Measurements from ENCODE around the gene PPARA. TPM values are rescaled to one million over a fixed set of nuclear protein-coding genes. Genes with fewer than 3 reads are reported as not detected.
A peak's percentile ranks its signal among the peaks of the same experiment; 100 is the strongest.

Gene PPARA
- polyA plus RNA-seq, 3 donors = 3.7 to 6.3 (median 4.9) TPM

- H3K4me3 ChIP-seq (replicated peaks in 1 of 3; ENCODE audit: low read depth in 2 of 3, low read length in 3 of 3) = no peak overlapping the region
- H3K4me1 Mint-ChIP-seq = peaks cover 4% of the 10 kb centered on the region
- no peak overlapping the region for H3K27ac ChIP-seq (ENCODE audit: low read depth in 1 of 2, low read length in 2 of 2)
- no peaks in the 10 kb centered on the region for H3K27me3 ChIP-seq (ENCODE audit: control insufficient read depth in 2 of 2, insufficient read depth in 2 of 2, low read length in 2 of 2)
- no peak overlapping the region for H3K27ac Mint-ChIP-seq
- no peak overlapping the region for H3K4me3 Mint-ChIP-seq
- H3K9ac ChIP-seq (ENCODE audit: insufficient read depth, low read length, poor library complexity, severe bottlenecking) = no peak overlapping the region
- no peaks in the 10 kb centered on the region for H3K9me3 Mint-ChIP-seq
- no peaks in the 10 kb centered on the region for H3K36me3 ChIP-seq (replicated peaks in 1 of 2; ENCODE audit: control insufficient read depth in 1 of 2, insufficient read depth in 2 of 2, low read length in 2 of 2)
- H3K36me3 Mint-ChIP-seq = no peaks in the 10 kb centered on the region
- intact Hi-C loops (cut with micrococcal nuclease) = loop anchor here (5.0 to 10.0 kb wide), 9 partner anchors 172 to 538 kb away; no protein-coding TSS in a partner anchor
- no peaks in the 10 kb centered on the region for H3K79me2 ChIP-seq (ENCODE audit: insufficient read depth, low read length)
- H3K4me2 ChIP-seq (replicated peaks; ENCODE audit: extremely low read depth, low read length, poor library complexity, severe bottlenecking) = no peak overlapping the region
- peaks cover 3 to 10% (median 4%) of the 10 kb centered on the region in 3 donors for H3K27me3 Mint-ChIP-seq (ENCODE audit: low read depth in 3 of 3)
- WGBS (ENCODE audit: insufficient coverage) = 78% methylated on average over 19 of the region's 23 CpGs
- no peaks in the 10 kb centered on the region for H3K9me3 ChIP-seq (replicated peaks in 1 of 2; ENCODE audit: control insufficient read depth in 1 of 2, insufficient read depth in 1 of 2, low read length in 2 of 2)
- H3K4me1 ChIP-seq (ENCODE audit: control insufficient read depth in 1 of 2, insufficient read depth in 2 of 2, low read length in 2 of 2) = peaks cover 11 to 31% of the 10 kb centered on the region in 2 donors
- no peak overlapping the region for H2AFZ ChIP-seq (ENCODE audit: insufficient read depth, low read depth, low read length, poor library complexity, severe bottlenecking)
- TF ChIP-seq, protein P1, sequence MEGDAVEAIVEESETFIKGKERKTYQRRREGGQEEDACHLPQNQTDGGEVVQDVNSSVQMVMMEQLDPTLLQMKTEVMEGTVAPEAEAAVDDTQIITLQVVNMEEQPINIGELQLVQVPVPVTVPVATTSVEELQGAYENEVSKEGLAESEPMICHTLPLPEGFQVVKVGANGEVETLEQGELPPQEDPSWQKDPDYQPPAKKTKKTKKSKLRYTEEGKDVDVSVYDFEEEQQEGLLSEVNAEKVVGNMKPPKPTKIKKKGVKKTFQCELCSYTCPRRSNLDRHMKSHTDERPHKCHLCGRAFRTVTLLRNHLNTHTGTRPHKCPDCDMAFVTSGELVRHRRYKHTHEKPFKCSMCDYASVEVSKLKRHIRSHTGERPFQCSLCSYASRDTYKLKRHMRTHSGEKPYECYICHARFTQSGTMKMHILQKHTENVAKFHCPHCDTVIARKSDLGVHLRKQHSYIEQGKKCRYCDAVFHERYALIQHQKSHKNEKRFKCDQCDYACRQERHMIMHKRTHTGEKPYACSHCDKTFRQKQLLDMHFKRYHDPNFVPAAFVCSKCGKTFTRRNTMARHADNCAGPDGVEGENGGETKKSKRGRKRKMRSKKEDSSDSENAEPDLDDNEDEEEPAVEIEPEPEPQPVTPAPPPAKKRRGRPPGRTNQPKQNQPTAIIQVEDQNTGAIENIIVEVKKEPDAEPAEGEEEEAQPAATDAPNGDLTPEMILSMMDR (IDR thresholded peaks at IDR 0.05) = no peak
- peaks cover 2% of the 10 kb centered on the region for H4K20me1 ChIP-seq (ENCODE audit: insufficient read depth, low read length)
- no peak for DNase-seq
These were observed 30.5 kb upstream of the PPARA start for GRCh38 chr22:46119729-46120419.

GRCh38 chr22:46120420-46120737 lies 29.9 kb upstream of the PPARA start:
- Mint-ChIP-seq H3K36me3 (no peaks in the 10 kb centered on the region), H3K27me3 (ENCODE audit: low read depth in 3 of 3) (peaks cover 3 to 10% (median 4%) of the 10 kb centered on the region in 3 donors), H3K4me3 (no peak overlapping the region), H3K27ac (peak overlapping the region in 1 of 7 donors; percentile 72), H3K9me3 (no peaks in the 10 kb centered on the region), H3K4me1 (peaks cover 2% of the 10 kb centered on the region)
- Histone ChIP-seq H3K4me2 (replicated peaks; ENCODE audit: extremely low read depth, low read length, poor library complexity, severe bottlenecking) (no peak overlapping the region), H2AFZ (ENCODE audit: insufficient read depth, low read depth, low read length, poor library complexity, severe bottlenecking) (no peak overlapping the region), H3K79me2 (ENCODE audit: insufficient read depth, low read length) (no peaks in the 10 kb centered on the region), H3K36me3 (replicated peaks in 1 of 2; ENCODE audit: control insufficient read depth in 1 of 2, insufficient read depth in 2 of 2, low read length in 2 of 2) (no peaks in the 10 kb centered on the region), H3K9me3 (replicated peaks in 1 of 2; ENCODE audit: control insufficient read depth in 1 of 2, insufficient read depth in 1 of 2, low read length in 2 of 2) (no peaks in the 10 kb centered on the region), H3K4me3 (replicated peaks in 1 of 3; ENCODE audit: low read depth in 2 of 3, low read length in 3 of 3) (no peak overlapping the region), H3K4me1 (ENCODE audit: control insufficient read depth in 1 of 2, insufficient read depth in 2 of 2, low read length in 2 of 2) (peaks cover 11 to 31% of the 10 kb centered on the region in 2 donors), H3K27me3 (ENCODE audit: control insufficient read depth in 2 of 2, insufficient read depth in 2 of 2, low read length in 2 of 2) (no peaks in the 10 kb centered on the region), H3K9ac (ENCODE audit: insufficient read depth, low read length, poor library complexity, severe bottlenecking) (no peak overlapping the region), H3K27ac (ENCODE audit: low read depth in 1 of 2, low read length in 2 of 2) (no peak overlapping the region), H4K20me1 (ENCODE audit: insufficient read depth, low read length) (no peaks in the 10 kb centered on the region)
- intact Hi-C loops (cut with micrococcal nuclease) = loop anchor here (5.0 to 10.0 kb wide), 4 partner anchors 172 to 424 kb away; no protein-coding TSS in a partner anchor
- WGBS (ENCODE audit: insufficient coverage) = 80% methylated on average over 7 of the region's 7 CpGs
- no peak for DNase-seq
- TF ChIP-seq, protein P1 (IDR thresholded peaks at IDR 0.05) = no peak
